ENCODE results near the gene PCSK4. TPM values are rescaled to one million over a fixed set of nuclear protein-coding genes. Genes with fewer than 3 reads are reported as not detected.
A peak's percentile ranks its signal among the peaks of the same experiment; 100 is the strongest.

PCSK4 gene
- total and polyA plus RNA-seq, 9 donors = 0.83 to 9.4 (median 1.9) TPM; not detected in 1

- intact Hi-C loops (cut with DNase I) = no loop called here
- 79 to 88% (median 88%) methylated on average over 16 of the region's 16 CpGs for WGBS, 3 donors
- Histone ChIP-seq H3K27me3 (no peaks in the 10 kb centered on the region), H3K4me1 (ENCODE audit: insufficient read depth) (peaks cover 1% of the 10 kb centered on the region), H3K9me3 (no peaks in the 10 kb centered on the region), H3K4me3 (no peak overlapping the region), H3K27ac (no peak overlapping the region), H3K36me3 (no peaks in the 10 kb centered on the region)
- DNase-seq = no peak
- TF ChIP-seq, protein P1, sequence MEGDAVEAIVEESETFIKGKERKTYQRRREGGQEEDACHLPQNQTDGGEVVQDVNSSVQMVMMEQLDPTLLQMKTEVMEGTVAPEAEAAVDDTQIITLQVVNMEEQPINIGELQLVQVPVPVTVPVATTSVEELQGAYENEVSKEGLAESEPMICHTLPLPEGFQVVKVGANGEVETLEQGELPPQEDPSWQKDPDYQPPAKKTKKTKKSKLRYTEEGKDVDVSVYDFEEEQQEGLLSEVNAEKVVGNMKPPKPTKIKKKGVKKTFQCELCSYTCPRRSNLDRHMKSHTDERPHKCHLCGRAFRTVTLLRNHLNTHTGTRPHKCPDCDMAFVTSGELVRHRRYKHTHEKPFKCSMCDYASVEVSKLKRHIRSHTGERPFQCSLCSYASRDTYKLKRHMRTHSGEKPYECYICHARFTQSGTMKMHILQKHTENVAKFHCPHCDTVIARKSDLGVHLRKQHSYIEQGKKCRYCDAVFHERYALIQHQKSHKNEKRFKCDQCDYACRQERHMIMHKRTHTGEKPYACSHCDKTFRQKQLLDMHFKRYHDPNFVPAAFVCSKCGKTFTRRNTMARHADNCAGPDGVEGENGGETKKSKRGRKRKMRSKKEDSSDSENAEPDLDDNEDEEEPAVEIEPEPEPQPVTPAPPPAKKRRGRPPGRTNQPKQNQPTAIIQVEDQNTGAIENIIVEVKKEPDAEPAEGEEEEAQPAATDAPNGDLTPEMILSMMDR (IDR thresholded peaks at IDR 0.05) = no peak
- TF ChIP-seq POLR2A (IDR thresholded peaks at IDR 0.05) = no peak
- TF ChIP-seq EP300 (IDR thresholded peaks at IDR 0.05) = no peak
Observed at GRCh38 chr19:1457892-1458291, 32.3 kb downstream of the PCSK4 start.

DNA sequence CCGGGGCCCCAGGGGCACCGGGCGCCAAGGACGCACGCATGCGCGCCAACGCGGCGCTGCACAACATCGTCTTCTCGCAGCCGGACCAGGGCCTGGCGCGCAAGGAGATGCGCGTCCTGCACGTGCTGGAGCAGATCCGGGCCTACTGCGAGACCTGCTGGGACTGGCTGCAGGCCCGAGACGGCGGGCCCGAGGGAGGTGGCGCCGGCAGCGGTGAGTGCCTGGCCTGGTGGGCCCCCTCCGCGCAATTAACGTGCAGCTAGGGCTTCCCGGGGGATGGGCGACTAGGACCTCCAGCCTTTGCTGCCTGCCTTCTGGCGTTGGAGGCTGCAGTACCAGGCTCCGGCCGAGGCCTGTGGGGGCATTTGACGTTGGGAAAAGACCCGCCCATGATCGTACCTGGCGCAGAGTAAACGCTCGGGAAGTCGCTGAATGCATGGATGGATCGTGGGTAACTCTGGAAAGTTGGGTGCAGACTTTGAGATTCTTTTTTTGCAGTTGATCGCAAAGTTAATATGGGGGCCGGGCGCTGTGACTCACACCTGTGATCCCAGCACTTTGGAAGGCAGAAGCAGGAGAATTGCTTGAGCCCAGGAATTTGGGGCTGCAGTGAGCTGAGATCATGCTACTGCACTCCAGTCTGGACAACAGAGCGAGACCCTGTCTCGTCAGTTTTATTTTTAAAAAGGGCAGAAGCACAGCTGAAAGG is 33.0 kb downstream of the PCSK4 start:
- TF ChIP-seq, protein P1 (IDR thresholded peaks at IDR 0.05) = no peak
- TF ChIP-seq POLR2A (IDR thresholded peaks at IDR 0.05) = no peak
- TF ChIP-seq EP300 (IDR thresholded peaks at IDR 0.05) = no peak
- 15 to 28% (median 17%) methylated on average over 48 of the region's 48 CpGs for WGBS, 3 donors
- Histone ChIP-seq H3K27ac (no peak overlapping the region), H3K27me3 (no peaks in the 10 kb centered on the region), H3K9me3 (no peaks in the 10 kb centered on the region), H3K4me3 (no peak overlapping the region), H3K4me1 (ENCODE audit: insufficient read depth) (peaks cover 1% of the 10 kb centered on the region), H3K36me3 (no peaks in the 10 kb centered on the region)
- intact Hi-C loops (cut with DNase I) = no loop called here
- peak in 1 of 5 donors; percentile 44 for DNase-seq

- DNase-seq = no peak
- TF ChIP-seq, protein P1 (IDR thresholded peaks at IDR 0.05) = no peak
- TF ChIP-seq POLR2A (IDR thresholded peaks at IDR 0.05) (no peak), EP300 (IDR thresholded peaks at IDR 0.05) (no peak)
- WGBS, 3 donors = 20 to 34% (median 22%) methylated on average over 35 to 43 of the region's 43 CpGs
- no peak overlapping the region for H3K4me3 ChIP-seq
- peaks cover 1% of the 10 kb centered on the region for H3K4me1 ChIP-seq (ENCODE audit: insufficient read depth)
- peaks cover 1% of the 10 kb centered on the region for H3K27me3 ChIP-seq
- intact Hi-C loops (cut with DNase I) = no loop called here
- no peak overlapping the region for H3K27ac ChIP-seq
- no peaks in the 10 kb centered on the region for H3K9me3 ChIP-seq
- H3K36me3 ChIP-seq = no peaks in the 10 kb centered on the region
Observed at GRCh38 chr19:1456121-1456900, 33.8 kb downstream of the PCSK4 start.

GRCh38 chr19:1455336-1456120 is 34.6 kb downstream of the PCSK4 start:
- Histone ChIP-seq H3K4me3 (no peak overlapping the region), H3K4me1 (ENCODE audit: insufficient read depth) (peaks cover 1% of the 10 kb centered on the region), H3K36me3 (no peaks in the 10 kb centered on the region), H3K27me3 (peaks cover 7% of the 10 kb centered on the region), H3K27ac (no peak overlapping the region), H3K9me3 (no peaks in the 10 kb centered on the region)
- DNase-seq = peak in 1 of 5 donors; percentile 58
- TF ChIP-seq EP300 (IDR thresholded peaks at IDR 0.05) (no peak), POLR2A (IDR thresholded peaks at IDR 0.05) (no peak)
- TF ChIP-seq, protein P1 (IDR thresholded peaks at IDR 0.05) = no peak
- intact Hi-C loops (cut with DNase I) = no loop called here
- 5 to 12% (median 6%) methylated on average over 40 to 42 of the region's 42 CpGs for WGBS, 3 donors
